Stomach (tissue), 9 donors: ENCODE results near the gene TANC1. TPM values are rescaled to one million over a fixed set of nuclear protein-coding genes. Genes with fewer than 3 reads are reported as not detected.

ENCODE experiments used
- DNase-seq, 2 donors: peaks; one replicate each; pipeline versions ENCODE4 v3.0.0 to v3.0.0-alpha.2; 2013 to 2019
- H3K27ac ChIP-seq, 5 donors: fragments of 200-600 bp in 4 of 5; sonication (generic) in 4 of 5; one replicate each; pipeline ENCODE4 v1.5.1; 2013 to 2019; ENCODE audit warnings: mild to moderate bottlenecking in 1 of 5, moderate library complexity in 1 of 5
- H3K27me3 ChIP-seq, 3 donors: fragments of 200-600 bp; sonication (generic); one replicate each; pipeline ENCODE4 v1.5.1; 2017 to 2019; ENCODE audit warnings: mixed run types in 1 of 3
- H3K36me3 ChIP-seq, 4 donors: fragments of 200-600 bp; sonication (generic); 1 replicate in 3 of 4; 2 replicates in 1 of 4; pipeline ENCODE4 v1.5.1; 2016 to 2019
- H3K4me1 ChIP-seq, 4 donors: fragments of 200-600 bp; sonication (generic); one replicate each; pipeline ENCODE4 v1.5.1; 2016 to 2019
- H3K4me3 ChIP-seq, 4 donors: fragments of 200-600 bp; sonication (generic) in 3 of 4; one replicate each; pipeline ENCODE4 v1.5.1; 2016 to 2019; ENCODE audit warnings: mild to moderate bottlenecking in 1 of 4
- H3K9me3 ChIP-seq, 4 donors: fragments of 200-600 bp; sonication (generic); one replicate each; pipeline ENCODE4 v1.5.1; 2016 to 2019
- CTCF ChIP-seq, 7 experiments: fragments of 450-650 bp in 4 of 7; fragments of 200-600 bp in 3 of 7; sonication (generic) in 3 of 7; IDR thresholded peaks; one replicate each; pipeline ENCODE4 v1.5.1; 2016 to 2019; ENCODE audit warnings: antibody characterized with exemption in 7 of 7, control low read depth in 2 of 7, mild to moderate bottlenecking in 1 of 7
- EP300 ChIP-seq: sonication (generic); formaldehyde crosslinking; IDR thresholded peaks from one replicate; pipeline ENCODE4 v1.6.1; 2017; ENCODE audit warnings: antibody characterized with exemption
- POLR2A ChIP-seq, 4 donors: fragments of 450-650 bp; IDR thresholded peaks; one replicate each; pipeline ENCODE4 v1.6.1; 2016; ENCODE audit warnings: antibody characterized with exemption in 4 of 4, control low read depth in 2 of 4, mild to moderate bottlenecking in 1 of 4, moderate library complexity in 1 of 4
- POLR2AphosphoS5 ChIP-seq, 3 donors: sonication (generic); formaldehyde crosslinking; IDR thresholded peaks; one replicate each; pipeline ENCODE4 v1.6.1; 2016; ENCODE audit warnings: antibody characterized with exemption in 3 of 3
- WGBS, 5 donors: extraction: QIAGEN DNeasy Blood & Tissue Kit in 3 of 5; methylation state at CpG; one replicate each; pipeline versions ENCODE4 v1.1.5 to v1.1.7; 2013 to 2018; 5-methylcytosine and 5-hydroxymethylcytosine counted together
- intact Hi-C: fragments of 100-400 bp; cut with DNase I; formaldehyde crosslinking; loops from one replicate; pipeline ENCODE4 v1.15.1; 2023; ENCODE audit warnings: low total_unique reads
- polyA plus RNA-seq, 3 donors: library from polyadenylated mRNA; stranded (reverse); fragments of 200-250 nt; gene quantifications; one replicate each; pipeline ENCODE4 v1.2.3, GENCODE V29; 2013
- total RNA-seq, 5 donors: library from RNA; depleted of rRNA; stranded (reverse); fragments of >200 nt; gene quantifications; one replicate each; pipeline versions ENCODE4 v1.1.0 to v1.2.3, GENCODE V29; 2014 to 2016
- donor health status: healthy with polysubstance abuse.
- donor health status: Bipolar disorder and iron deficiency.
- donor health status: healthy.

Gene TANC1
- total and polyA plus RNA-seq, 8 donors: 4.9 to 59.7 (median 37.7) TPM

GRCh38 chr2:159125858-159126257, 157.4 kb downstream of the TANC1 start:
- TF ChIP-seq POLR2A (IDR thresholded peaks at IDR 0.05) (no peak), EP300 (no peak)
- H3K4me1 ChIP-seq: peaks cover 17 to 56% (median 33%) of the 10 kb centered on the region in 4 donors

GRCh38 chr2:159126432-159127022, 158.1 kb downstream of the TANC1 start:
- no peak overlapping the region for H3K4me3 ChIP-seq
- peaks cover 22 to 62% (median 38%) of the 10 kb centered on the region in 4 donors for H3K4me1 ChIP-seq
- intact Hi-C loops: no loop called here
- no peak for TF ChIP-seq POLR2AphosphoS5 (IDR thresholded peaks at IDR 0.05)
- TF ChIP-seq POLR2A (IDR thresholded peaks at IDR 0.05): no peak
- TF ChIP-seq EP300: no peak
- no peak for TF ChIP-seq CTCF (IDR thresholded peaks at IDR 0.05)
- H3K27ac ChIP-seq: no peak overlapping the region
- no peaks in the 10 kb centered on the region for H3K27me3 ChIP-seq
- H3K9me3 ChIP-seq: no peaks in the 10 kb centered on the region
- DNase-seq: no peak
- 54 to 84% (median 70%) methylated on average over 2 of the region's 2 CpGs for WGBS, 5 donors
- H3K36me3 ChIP-seq: peaks cover 0 to 4% (median 0%) of the 10 kb centered on the region in 4 donors

More at GRCh38 chr2:159125858-159126257, 157.4 kb downstream of the TANC1 start:
- H3K36me3 ChIP-seq: peaks cover 0 to 4% (median 0%) of the 10 kb centered on the region in 4 donors
- WGBS, 5 donors: 89 to 98% (median 92%) methylated on average over 4 of the region's 4 CpGs
- H3K27ac ChIP-seq: peak overlapping the region in 2 of 5 donors; percentile 50 to 68
- no peaks in the 10 kb centered on the region for H3K27me3 ChIP-seq
- no peak overlapping the region for H3K4me3 ChIP-seq
- no peaks in the 10 kb centered on the region for H3K9me3 ChIP-seq
- intact Hi-C loops: no loop called here
- no peak for DNase-seq

- Histone ChIP-seq H3K27ac (no peak overlapping the region), H3K27me3 (no peaks in the 10 kb centered on the region), H3K4me3 (no peak overlapping the region), H3K36me3 (peaks cover 0 to 4% (median 0%) of the 10 kb centered on the region in 4 donors), H3K4me1 (peaks cover 24 to 69% (median 46%) of the 10 kb centered on the region in 4 donors), H3K9me3 (no peaks in the 10 kb centered on the region)
- intact Hi-C loops: no loop called here
- no peak for TF ChIP-seq CTCF (IDR thresholded peaks at IDR 0.05)
- TF ChIP-seq EP300: no peak
- no peak for TF ChIP-seq POLR2AphosphoS5 (IDR thresholded peaks at IDR 0.05)
- no peak for TF ChIP-seq POLR2A (IDR thresholded peaks at IDR 0.05)
- no peak for DNase-seq
- 72 to 88% (median 83%) methylated on average over 1 of the region's 1 CpG for WGBS, 5 donors
Measured at GRCh38 chr2:159128191-159128590, 159.8 kb downstream of the TANC1 start.

- no peak for TF ChIP-seq POLR2A (IDR thresholded peaks at IDR 0.05)
- TF ChIP-seq CTCF (IDR thresholded peaks at IDR 0.05): no peak
- no peak for TF ChIP-seq EP300
- TF ChIP-seq POLR2AphosphoS5 (IDR thresholded peaks at IDR 0.05): no peak
- Histone ChIP-seq H3K27me3 (no peaks in the 10 kb centered on the region), H3K4me1 (peaks cover 19 to 59% (median 41%) of the 10 kb centered on the region in 4 donors), H3K4me3 (no peak overlapping the region), H3K36me3 (peaks cover 0 to 4% (median 0%) of the 10 kb centered on the region in 4 donors), H3K27ac (no peak overlapping the region), H3K9me3 (no peaks in the 10 kb centered on the region)
- WGBS, 5 donors: 46 to 66% (median 60%) methylated on average over 1 of the region's 1 CpG
- intact Hi-C loops: no loop called here
- no peak for DNase-seq
Measured at GRCh38 chr2:159129269-159129668, 160.8 kb downstream of the TANC1 start.

GRCh38 chr2:159129824-159130223, 161.4 kb downstream of the TANC1 start:
- peaks cover 0 to 4% (median 0%) of the 10 kb centered on the region in 4 donors for H3K36me3 ChIP-seq
- H3K27me3 ChIP-seq: no peaks in the 10 kb centered on the region
- H3K4me1 ChIP-seq: peaks cover 14 to 56% (median 37%) of the 10 kb centered on the region in 4 donors
- no peak for DNase-seq
- WGBS, 5 donors: 57 to 69% (median 63%) methylated on average over 13 of the region's 13 CpGs
- TF ChIP-seq EP300 (no peak), POLR2A (IDR thresholded peaks at IDR 0.05) (no peak), POLR2AphosphoS5 (IDR thresholded peaks at IDR 0.05) (no peak), CTCF (IDR thresholded peaks at IDR 0.05) (no peak)
- no peak overlapping the region for H3K4me3 ChIP-seq
- H3K9me3 ChIP-seq: no peaks in the 10 kb centered on the region
- intact Hi-C loops: no loop called here
- H3K27ac ChIP-seq: peak overlapping the region in 1 of 5 donors; percentile 13
